Activated naive CD8-positive, alpha-beta T cell (primary cell): ENCODE data around the gene RAD51D.

Experiments used
- H3K27ac Mint-ChIP-seq: one replicate; pipeline ENCODE4 v1.8.0; 2021; ENCODE audit warnings: mixed read lengths
- H3K27me3 Mint-ChIP-seq: one replicate; pipeline ENCODE4 v1.8.0; 2021; ENCODE audit warnings: mixed read lengths
- H3K36me3 Mint-ChIP-seq: one replicate; pipeline ENCODE4 v1.8.0; 2021; ENCODE audit warnings: mixed read lengths
- H3K4me1 Mint-ChIP-seq: one replicate; pipeline ENCODE4 v1.8.0; 2021; ENCODE audit warnings: low read depth, mixed read lengths
- H3K4me3 Mint-ChIP-seq: one replicate; pipeline ENCODE4 v1.8.0; 2021; ENCODE audit warnings: mild to moderate bottlenecking, mixed read lengths
- H3K9me3 Mint-ChIP-seq: one replicate; pipeline ENCODE4 v1.8.0; 2021; ENCODE audit warnings: low read depth, mixed read lengths

RAD51D gene

DNA sequence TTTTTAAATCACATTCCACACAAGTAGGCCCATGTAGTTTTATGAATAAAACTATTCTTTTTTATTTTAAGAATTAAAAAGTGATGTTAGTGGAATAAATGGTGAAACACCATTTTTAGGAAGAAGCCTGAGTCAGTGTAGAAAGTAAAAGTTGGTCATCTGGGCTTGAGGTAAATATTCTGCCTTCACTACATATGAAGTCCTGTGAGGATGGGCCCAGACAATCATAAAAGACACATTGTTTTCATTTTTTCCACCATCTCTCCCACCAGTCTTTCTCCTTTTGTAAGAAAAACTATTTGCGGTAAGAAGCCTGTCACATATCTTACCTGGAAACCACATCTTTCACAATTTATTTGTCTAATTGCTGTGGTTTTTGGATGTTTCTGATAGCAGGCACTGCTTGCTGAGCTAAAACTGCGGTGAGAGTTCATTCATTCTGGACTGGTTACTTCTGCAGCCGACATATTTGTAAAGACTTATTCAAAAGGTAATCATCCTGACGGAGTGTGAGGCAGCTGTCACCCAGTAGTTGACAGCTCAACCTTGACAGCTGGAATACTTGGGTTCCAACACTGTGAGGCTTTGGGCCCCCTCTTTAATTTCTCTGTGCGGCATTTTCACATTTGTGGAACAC lies 45.6 kb downstream of the RAD51D start:
- Mint-ChIP-seq H3K4me3 (peak overlapping the region; percentile 56), H3K9me3 (no peaks in the 10 kb centered on the region), H3K27ac (peak overlapping the region; percentile 89), H3K27me3 (no peaks in the 10 kb centered on the region), H3K36me3 (peaks cover 4% of the 10 kb centered on the region), H3K4me1 (peaks cover 62% of the 10 kb centered on the region)

DNA sequence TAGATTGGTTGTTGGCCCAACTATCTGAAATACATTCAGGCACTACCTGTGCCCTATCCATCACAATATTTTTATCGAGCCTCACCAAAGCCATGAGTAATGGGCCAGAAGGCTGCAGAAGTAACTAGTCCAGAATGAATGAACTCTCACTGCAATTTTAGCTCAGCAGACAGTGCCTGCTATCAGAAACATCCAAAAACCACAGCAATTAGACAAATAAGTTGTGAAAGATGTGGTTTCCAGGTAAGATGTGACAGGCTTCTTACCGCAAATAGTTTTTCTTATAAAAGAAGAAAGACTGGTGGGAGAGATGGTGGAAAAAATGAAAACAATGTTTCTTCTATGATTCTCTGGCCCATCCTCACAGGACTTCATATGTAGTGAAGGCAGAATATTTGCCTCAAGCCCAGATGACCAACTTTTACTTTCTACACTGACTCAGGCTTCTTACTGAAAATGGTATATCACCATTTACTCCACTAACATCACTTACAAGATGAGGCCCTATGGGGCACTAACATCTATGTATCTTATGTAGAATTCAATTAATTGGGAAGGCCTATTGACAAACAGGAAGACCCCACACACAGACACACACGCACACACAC lies 46.4 kb downstream of the RAD51D start:
- Mint-ChIP-seq H3K4me1 (peaks cover 64% of the 10 kb centered on the region), H3K9me3 (no peaks in the 10 kb centered on the region), H3K4me3 (peak overlapping the region; percentile 56), H3K36me3 (peaks cover 4% of the 10 kb centered on the region), H3K27ac (peak overlapping the region; percentile 89), H3K27me3 (no peaks in the 10 kb centered on the region)

DNA sequence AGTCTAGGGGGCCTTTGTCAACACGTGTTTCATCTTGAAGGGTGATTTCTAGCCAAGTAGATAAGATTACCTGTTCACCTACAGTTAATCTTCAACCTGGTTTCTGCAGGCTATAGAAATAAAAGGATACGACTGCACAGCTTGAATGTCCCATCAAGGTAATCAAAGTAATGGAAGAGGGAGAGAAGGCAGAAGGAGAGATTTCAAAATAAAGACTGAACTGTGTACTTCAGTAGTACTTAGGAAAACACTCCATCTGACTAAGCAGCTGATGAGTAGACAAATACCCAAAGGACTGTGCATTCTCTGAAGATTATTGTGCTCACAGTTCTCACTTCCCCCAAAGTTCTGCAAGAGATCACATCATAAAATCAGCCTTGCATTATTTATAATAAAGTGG lies 50.3 kb downstream of the RAD51D start:
- H3K27me3 Mint-ChIP-seq = no peaks in the 10 kb centered on the region
- H3K36me3 Mint-ChIP-seq = peaks cover 4% of the 10 kb centered on the region
- H3K4me1 Mint-ChIP-seq = peaks cover 58% of the 10 kb centered on the region
- H3K9me3 Mint-ChIP-seq = no peaks in the 10 kb centered on the region
- H3K4me3 Mint-ChIP-seq = no peak overlapping the region
- no peak overlapping the region for H3K27ac Mint-ChIP-seq

- H3K27me3 Mint-ChIP-seq = no peaks in the 10 kb centered on the region
- H3K27ac Mint-ChIP-seq = no peak overlapping the region
- no peak overlapping the region for H3K4me3 Mint-ChIP-seq
Observed at GRCh38 chr17:35068249-35068648, 51.4 kb downstream of the RAD51D start.

DNA sequence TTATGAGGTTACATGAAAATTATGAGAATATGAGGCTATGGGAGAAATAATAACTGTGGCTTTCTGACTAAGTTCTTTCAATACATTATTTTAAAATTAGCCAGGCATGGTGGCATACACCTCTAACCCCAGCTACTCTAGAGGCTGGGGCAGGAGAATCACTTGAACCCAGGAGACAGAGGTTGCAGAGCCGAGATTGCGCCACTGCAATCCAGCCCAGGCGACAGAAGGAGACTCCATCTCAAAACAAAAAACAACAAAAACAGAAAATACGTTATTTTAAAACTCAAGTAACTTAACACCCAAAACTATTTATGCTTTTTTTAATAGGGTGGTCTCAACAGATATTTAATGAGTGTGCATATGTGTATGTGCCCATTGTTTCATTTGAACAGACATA lies 53.8 kb downstream of the RAD51D start:
- Mint-ChIP-seq H3K27me3 (no peaks in the 10 kb centered on the region), H3K9me3 (no peaks in the 10 kb centered on the region), H3K36me3 (peaks cover 10% of the 10 kb centered on the region), H3K4me1 (peaks cover 57% of the 10 kb centered on the region), H3K4me3 (no peak overlapping the region), H3K27ac (no peak overlapping the region)

More at GRCh38 chr17:35068249-35068648, 51.4 kb downstream of the RAD51D start:
- Mint-ChIP-seq H3K9me3 (no peaks in the 10 kb centered on the region), H3K36me3 (peaks cover 4% of the 10 kb centered on the region), H3K4me1 (peaks cover 58% of the 10 kb centered on the region)

DNA sequence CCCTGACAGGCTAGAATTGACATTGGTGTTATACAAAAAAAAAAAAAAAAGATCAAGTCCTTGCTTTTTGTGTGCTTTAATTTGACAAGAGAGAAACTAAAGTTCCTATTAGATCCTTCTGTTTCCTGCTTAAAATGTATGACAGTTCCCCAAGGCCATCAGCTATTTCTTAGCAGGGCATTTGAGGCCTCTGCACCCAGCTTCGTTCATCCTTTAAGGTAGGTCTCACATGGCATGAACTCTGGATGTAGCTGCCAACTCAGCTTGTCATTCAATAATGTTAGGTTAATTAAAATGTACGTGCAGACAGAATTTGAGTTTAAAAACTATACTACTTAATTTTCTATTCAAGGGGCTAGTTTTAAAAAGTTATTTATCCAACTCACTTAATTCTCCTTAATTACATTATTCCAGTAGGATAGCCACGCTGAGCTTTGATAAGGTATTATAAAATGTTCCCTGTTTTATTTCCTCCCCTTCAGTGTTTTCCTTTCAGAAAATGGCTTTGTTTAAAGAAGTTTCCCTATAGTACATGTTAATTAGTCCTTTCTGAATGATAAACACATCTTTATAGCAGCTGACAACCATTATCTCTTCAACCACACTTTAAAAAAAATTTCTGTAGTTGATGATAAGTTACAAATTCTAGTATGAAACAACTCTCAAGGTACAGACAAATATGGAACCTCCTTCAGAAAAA lies 55.0 kb downstream of the RAD51D start:
- peaks cover 63% of the 10 kb centered on the region for H3K4me1 Mint-ChIP-seq
- no peak overlapping the region for H3K4me3 Mint-ChIP-seq
- H3K9me3 Mint-ChIP-seq = no peaks in the 10 kb centered on the region
- H3K36me3 Mint-ChIP-seq = peaks cover 10% of the 10 kb centered on the region
- peak overlapping the region; percentile 90 for H3K27ac Mint-ChIP-seq
- H3K27me3 Mint-ChIP-seq = no peaks in the 10 kb centered on the region

- peak within 1 kb of the TSS; percentile 66 for H3K4me3 Mint-ChIP-seq
- peak within 1 kb of the TSS; percentile 90 for H3K27ac Mint-ChIP-seq
- peaks cover 62% of the 10 kb centered on the region for H3K4me1 Mint-ChIP-seq
- H3K9me3 Mint-ChIP-seq = no peaks in the 10 kb centered on the region
- no peaks in the 10 kb centered on the region for H3K27me3 Mint-ChIP-seq
- H3K36me3 Mint-ChIP-seq = peaks cover 10% of the 10 kb centered on the region
Observed at GRCh38 chr17:35063514-35064223, 56.0 kb downstream of the RAD51D start, which contains the start of gene RFFL. Gene RFFL, minus strand, starts transcription at chr17:35063707. Its CDS starts 37,154 bp downstream, at chr17:35026553.

- H3K4me1 Mint-ChIP-seq = peaks cover 62% of the 10 kb centered on the region
- H3K4me3 Mint-ChIP-seq = peak overlapping the region; percentile 66
- no peaks in the 10 kb centered on the region for H3K27me3 Mint-ChIP-seq
- no peaks in the 10 kb centered on the region for H3K9me3 Mint-ChIP-seq
- H3K27ac Mint-ChIP-seq = peak overlapping the region; percentile 84
- peaks cover 14% of the 10 kb centered on the region for H3K36me3 Mint-ChIP-seq
Observed at GRCh38 chr17:35062308-35062707, 57.4 kb downstream of the RAD51D start.

- Mint-ChIP-seq H3K36me3 (peaks cover 23% of the 10 kb centered on the region), H3K4me1 (peaks cover 67% of the 10 kb centered on the region), H3K4me3 (no peak overlapping the region), H3K9me3 (peaks cover 3% of the 10 kb centered on the region), H3K27me3 (no peaks in the 10 kb centered on the region), H3K27ac (peak overlapping the region; percentile 19)
Observed at GRCh38 chr17:35057332-35057915, 62.2 kb downstream of the RAD51D start.

DNA sequence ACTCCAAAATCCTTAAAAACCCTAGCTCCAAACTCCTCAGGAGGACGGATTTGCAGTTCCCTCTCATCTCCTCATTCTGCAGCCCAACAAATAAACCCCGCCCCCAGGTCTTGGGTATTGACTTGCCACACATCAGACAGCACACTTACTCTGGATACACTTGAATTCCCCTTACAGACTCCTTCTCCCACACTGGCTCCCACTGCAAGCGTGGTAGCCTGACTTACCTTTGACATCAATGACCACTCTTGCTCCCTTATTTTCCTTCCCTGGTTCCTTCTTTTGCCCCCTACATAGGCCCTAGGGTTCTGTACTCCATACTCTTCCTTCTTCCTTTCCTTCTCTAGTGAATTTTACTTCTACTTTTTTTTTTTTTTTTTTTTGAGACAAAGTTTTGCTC lies 63.6 kb downstream of the RAD51D start:
- Mint-ChIP-seq H3K27ac (peak overlapping the region; percentile 68), H3K4me3 (no peak overlapping the region), H3K4me1 (peaks cover 74% of the 10 kb centered on the region), H3K9me3 (peaks cover 3% of the 10 kb centered on the region), H3K27me3 (no peaks in the 10 kb centered on the region), H3K36me3 (peaks cover 20% of the 10 kb centered on the region)

DNA sequence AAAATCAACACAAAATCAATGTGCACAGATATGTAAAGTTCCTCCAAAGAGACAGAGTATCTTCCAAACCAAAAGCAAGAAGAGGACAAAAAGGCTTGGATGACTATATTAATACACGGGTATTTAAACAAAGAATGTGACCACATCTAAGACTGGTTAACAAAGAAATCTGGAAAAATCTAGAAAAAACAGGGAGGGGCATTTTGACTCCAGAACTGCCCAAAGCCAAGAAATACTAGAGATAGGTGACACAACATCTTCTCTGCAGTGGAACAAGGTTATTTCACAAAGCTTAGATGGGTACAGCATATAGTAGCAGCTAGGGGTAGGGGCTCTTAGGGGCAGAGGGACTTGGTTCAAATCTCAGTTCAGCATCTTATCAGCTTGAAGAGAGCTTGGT lies 66.5 kb downstream of the RAD51D start:
- H3K4me1 Mint-ChIP-seq = peaks cover 78% of the 10 kb centered on the region
- no peaks in the 10 kb centered on the region for H3K27me3 Mint-ChIP-seq
- H3K36me3 Mint-ChIP-seq = peaks cover 16% of the 10 kb centered on the region
- no peak overlapping the region for H3K4me3 Mint-ChIP-seq
- H3K9me3 Mint-ChIP-seq = peaks cover 3% of the 10 kb centered on the region
- peak overlapping the region; percentile 89 for H3K27ac Mint-ChIP-seq

DNA sequence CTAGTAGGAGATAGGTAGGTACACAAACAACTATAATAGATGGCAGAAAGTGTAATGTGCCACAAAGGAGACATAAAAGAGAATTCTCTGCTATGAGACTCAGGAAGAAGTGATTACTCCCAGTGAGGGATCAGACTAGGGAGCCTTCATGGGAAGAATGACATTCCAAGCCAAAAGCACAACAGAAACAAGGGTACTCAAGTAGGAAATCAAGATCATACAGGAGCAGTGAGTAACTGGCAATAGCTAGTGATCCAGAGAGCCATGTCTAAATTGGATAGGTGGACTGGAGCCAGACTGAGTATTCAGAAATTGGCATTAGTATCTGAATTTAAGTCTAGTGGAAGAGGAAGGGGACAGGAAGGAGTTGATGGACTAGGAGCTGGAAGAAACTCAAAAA lies 66.9 kb downstream of the RAD51D start:
- Mint-ChIP-seq H3K4me3 (peak overlapping the region; percentile 57), H3K27me3 (no peaks in the 10 kb centered on the region), H3K27ac (peak overlapping the region; percentile 89), H3K4me1 (peaks cover 74% of the 10 kb centered on the region), H3K9me3 (peaks cover 3% of the 10 kb centered on the region), H3K36me3 (peaks cover 16% of the 10 kb centered on the region)

- Mint-ChIP-seq H3K4me3 (peak overlapping the region; percentile 57), H3K27ac (peak overlapping the region; percentile 89), H3K36me3 (peaks cover 13% of the 10 kb centered on the region), H3K4me1 (peaks cover 70% of the 10 kb centered on the region), H3K9me3 (peaks cover 3% of the 10 kb centered on the region), H3K27me3 (no peaks in the 10 kb centered on the region)
Observed at GRCh38 chr17:35052241-35052610, 67.4 kb downstream of the RAD51D start.

DNA sequence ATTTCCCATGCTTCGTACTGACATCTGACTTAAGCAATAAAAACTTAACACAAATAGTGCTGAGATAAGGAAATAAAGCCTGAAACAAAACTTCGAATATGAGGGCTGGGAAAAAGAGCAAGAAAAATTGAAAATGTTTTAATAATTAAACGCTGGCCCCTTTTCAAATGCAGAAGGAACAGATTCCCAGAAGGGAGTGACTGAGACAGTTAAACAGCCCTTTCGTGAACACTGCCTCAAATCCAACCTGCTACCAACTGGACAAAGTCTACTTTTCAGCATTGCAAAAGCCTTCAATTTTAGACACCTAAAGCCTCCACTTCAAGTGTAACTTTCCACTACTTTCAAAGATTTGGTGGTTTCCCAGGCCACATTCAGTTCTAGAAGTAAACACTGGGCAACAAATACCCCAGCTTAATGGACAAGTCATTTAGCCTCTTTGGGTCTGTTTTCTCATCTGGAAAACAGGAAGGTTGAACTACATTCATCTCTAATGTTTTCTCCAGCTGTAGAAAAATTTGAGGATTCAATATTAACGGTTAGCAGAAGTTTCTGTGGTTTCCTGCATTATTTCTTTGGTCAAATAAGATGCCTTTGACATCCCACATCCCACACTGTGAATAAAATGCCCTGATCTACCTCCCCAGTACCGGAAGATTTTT lies 68.0 kb downstream of the RAD51D start:
- Mint-ChIP-seq H3K4me1 (peaks cover 74% of the 10 kb centered on the region), H3K27ac (peak overlapping the region; percentile 89)

More for the DNA sequence above, 68.0 kb downstream of the RAD51D start:
- peak overlapping the region; percentile 57 for H3K4me3 Mint-ChIP-seq
- no peaks in the 10 kb centered on the region for H3K27me3 Mint-ChIP-seq
- peaks cover 3% of the 10 kb centered on the region for H3K9me3 Mint-ChIP-seq
- peaks cover 13% of the 10 kb centered on the region for H3K36me3 Mint-ChIP-seq
